NB4 (cell line): ENCODE data around the gene TAGLN2.

Source experiments
- DNase-seq: peaks from one replicate; pipeline ENCODE4 v3.0.0; 2010; ENCODE audit warnings: low read depth
- H3K4me3 ChIP-seq: one replicate; pipeline ENCODE4 v1.5.1; 2011; ENCODE audit warnings: mild to moderate bottlenecking, low read depth, low read length, moderate library complexity
- CTCF ChIP-seq: IDR thresholded peaks from one replicate; pipeline ENCODE4 v1.5.1; 2012; ENCODE audit warnings: low read depth, low read length
- MAX ChIP-seq: IDR thresholded peaks from 2 replicates; pipeline ENCODE4 v1.6.1; 2011; ENCODE audit warnings: low read depth, low read length
- MYC ChIP-seq: IDR thresholded peaks from 2 replicates; pipeline ENCODE4 v1.6.1; 2011; ENCODE audit warnings: low read depth, low read length
- POLR2A ChIP-seq: IDR thresholded peaks from 2 replicates; pipeline ENCODE4 v1.6.1; 2011; ENCODE audit warnings: mild to moderate bottlenecking; ENCODE audit not compliant: insufficient read length; ENCODE audit errors: extremely low read depth

Gene TAGLN2

GRCh38 chr1:159897962-159898361, 27.3 kb downstream of the TAGLN2 start:
- H3K4me3 ChIP-seq: no peak overlapping the region
- no peak for TF ChIP-seq MAX
- TF ChIP-seq POLR2A: no peak
- no peak for TF ChIP-seq MYC
- TF ChIP-seq CTCF: no peak
- DNase-seq: no peak

- H3K4me3 ChIP-seq: no peak overlapping the region
Measured at GRCh38 chr1:159896546-159896930, 28.8 kb downstream of the TAGLN2 start.

GRCh38 chr1:159895836-159896545, 29.3 kb downstream of the TAGLN2 start:
- no peak overlapping the region for H3K4me3 ChIP-seq
- TF ChIP-seq MYC (no peak), CTCF (no peak), MAX (no peak), POLR2A (no peak)
- DNase-seq: no peak

More at GRCh38 chr1:159896546-159896930, 28.8 kb downstream of the TAGLN2 start:
- DNase-seq: no peak
- TF ChIP-seq CTCF (no peak), MYC (no peak), MAX (no peak), POLR2A (no peak)

- no peak for TF ChIP-seq MAX
- TF ChIP-seq CTCF: no peak
- TF ChIP-seq POLR2A: no peak
- no peak for TF ChIP-seq MYC
- H3K4me3 ChIP-seq: no peak overlapping the region
- DNase-seq: no peak
Measured at GRCh38 chr1:159895286-159895685, 30.0 kb downstream of the TAGLN2 start.

GRCh38 chr1:159892944-159893343, 32.4 kb downstream of the TAGLN2 start:
- DNase-seq: no peak
- TF ChIP-seq MYC (no peak), CTCF (no peak), POLR2A (no peak), MAX (no peak)
- no peak overlapping the region for H3K4me3 ChIP-seq
